ENCODE measurements around the gene UBR4.
"Not testable (repeated sequence)": the region's sequence is repeated elsewhere in the genome, so short reads cannot be mapped to it uniquely, and the experiment has no call there.

UBR4 gene

DNA sequence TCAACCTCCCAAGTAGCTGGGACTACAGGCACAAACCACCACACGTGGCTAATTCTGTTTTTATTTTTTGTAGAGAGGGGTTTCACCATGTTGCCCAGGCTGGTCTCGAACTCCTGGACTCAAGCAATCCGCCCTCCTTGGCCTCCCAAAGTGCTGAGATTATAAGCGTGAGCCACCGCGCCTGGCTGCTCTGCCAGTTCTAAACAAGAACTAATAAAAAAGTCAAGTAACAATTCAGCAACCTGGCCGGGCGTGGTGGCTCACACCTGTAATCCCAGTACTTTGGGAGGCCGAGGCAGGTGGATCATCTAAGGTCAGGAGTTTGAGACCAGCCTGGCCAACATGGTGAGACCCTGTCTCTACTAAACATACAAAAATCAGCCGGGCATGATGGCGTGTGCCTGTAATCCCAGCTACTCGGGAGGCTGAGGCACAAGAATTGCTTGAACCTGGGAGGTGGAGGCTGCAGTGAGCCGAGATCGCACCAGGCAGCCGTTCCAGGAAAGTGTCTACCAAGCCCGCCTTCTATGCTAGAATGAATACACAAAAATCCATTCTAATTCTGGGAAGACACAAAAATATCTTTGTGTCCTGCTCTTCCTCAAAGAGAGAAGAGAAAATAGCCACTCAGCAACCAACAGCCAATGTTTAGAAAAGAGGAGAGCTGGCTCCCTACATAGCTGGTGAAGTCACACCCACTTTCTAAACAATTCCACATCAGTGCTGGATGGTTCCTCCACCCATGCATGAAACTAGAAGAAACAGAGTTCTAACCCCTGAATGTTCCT lies 21.9 kb upstream of the UBR4 start:
- not testable (repeated sequence) for H3K4me3 ChIP-seq (ENCODE audit: low read length in 2 of 2); H3K18ac ChIP-seq (ENCODE audit: low read length); DNase-seq (ENCODE audit: low spot score); H4K8ac ChIP-seq (ENCODE audit: low read depth, low read length); H2AK5ac ChIP-seq (ENCODE audit: low read depth, low read length); H4K91ac ChIP-seq (ENCODE audit: low read depth, low read length, poor library complexity); H3K23ac ChIP-seq (ENCODE audit: low read depth, low read length, poor library complexity); H3K4ac ChIP-seq (ENCODE audit: low read length); H3K4me1 ChIP-seq (ENCODE audit: control insufficient read depth in 2 of 2, insufficient read depth in 1 of 2, low read depth in 1 of 2, low read length in 2 of 2); H3K27me3 ChIP-seq (ENCODE audit: control insufficient read depth in 3 of 3, insufficient read depth in 3 of 3, low read depth in 1 of 3, low read length in 3 of 3); H2BK5ac ChIP-seq (ENCODE audit: low read length); H3K14ac ChIP-seq (ENCODE audit: low read length); H3K9me3 ChIP-seq (replicated peaks in 1 of 2; ENCODE audit: control insufficient read depth in 2 of 2, insufficient read depth in 1 of 2, low read depth in 1 of 2, low read length in 2 of 2); H2BK120ac ChIP-seq (ENCODE audit: low read depth, low read length); H2BK12ac ChIP-seq (ENCODE audit: low read length); H2BK15ac ChIP-seq (ENCODE audit: low read length); H2AFZ ChIP-seq (ENCODE audit: low read length); H3K4me2 ChIP-seq (ENCODE audit: insufficient read depth, low read length, poor library complexity, severe bottlenecking); H3K79me1 ChIP-seq (ENCODE audit: low read depth, low read length); H3K9ac ChIP-seq (ENCODE audit: low read depth, low read length, poor library complexity); H3K27ac ChIP-seq (replicated peaks; ENCODE audit: low read length)
- WGBS, 2 donors (ENCODE audit: extremely low coverage in 2 of 2, insufficient read length in 2 of 2, insufficient replicate concordance in 1 of 2): no CpG with 5 or more reads among the region's 16 CpGs
- peaks cover 44 to 87% of the 10 kb centered on the region in 2 donors for H3K36me3 ChIP-seq (replicated peaks in 1 of 2; ENCODE audit: control insufficient read depth in 2 of 2, insufficient read depth in 2 of 2, low read length in 2 of 2)

DNA sequence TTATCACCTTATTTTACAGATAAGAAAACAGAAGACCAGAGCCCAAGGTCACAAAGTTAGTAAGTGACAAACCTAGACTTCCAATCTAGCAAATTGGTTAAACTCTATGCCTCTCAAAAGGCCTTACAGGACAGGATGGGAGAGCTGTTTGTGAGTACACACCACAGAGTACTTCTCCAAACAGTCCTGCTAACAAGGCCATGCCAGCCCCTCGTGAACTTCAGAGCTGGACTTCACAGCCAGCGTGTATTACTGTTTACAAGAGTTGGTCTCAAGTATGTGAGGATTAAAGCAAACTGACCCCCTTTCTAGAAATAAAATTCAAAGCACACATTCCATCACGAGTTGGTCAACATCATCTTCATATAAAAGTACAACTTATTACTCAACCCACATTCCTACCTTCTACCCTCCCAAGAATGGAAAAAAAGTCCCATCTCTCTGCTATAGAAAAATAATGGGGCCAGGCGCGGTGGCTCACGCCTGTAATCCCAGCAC lies 19.8 kb upstream of the UBR4 start:
- H3K23ac ChIP-seq (ENCODE audit: low read depth, low read length, poor library complexity): no peak overlapping the region
- no peak for DNase-seq (ENCODE audit: low spot score)
- no peak overlapping the region for H2BK120ac ChIP-seq (ENCODE audit: low read depth, low read length)
- no peak overlapping the region for H4K8ac ChIP-seq (ENCODE audit: low read depth, low read length)
- no peak overlapping the region for H2BK12ac ChIP-seq (ENCODE audit: low read length)
- no peak overlapping the region for H3K4me3 ChIP-seq (ENCODE audit: low read length in 2 of 2)
- H3K9ac ChIP-seq (ENCODE audit: low read depth, low read length, poor library complexity): no peak overlapping the region
- WGBS, 2 donors (ENCODE audit: extremely low coverage in 2 of 2, insufficient read length in 2 of 2, insufficient replicate concordance in 1 of 2): no CpG with 5 or more reads among the region's 6 CpGs
- H3K18ac ChIP-seq (ENCODE audit: low read length): no peak overlapping the region
- H2BK5ac ChIP-seq (ENCODE audit: low read length): no peak overlapping the region
- no peak overlapping the region for H3K4me2 ChIP-seq (ENCODE audit: insufficient read depth, low read length, poor library complexity, severe bottlenecking)
- H3K79me1 ChIP-seq (ENCODE audit: low read depth, low read length): no peaks in the 10 kb centered on the region
- no peaks in the 10 kb centered on the region for H3K4me1 ChIP-seq (ENCODE audit: control insufficient read depth in 2 of 2, insufficient read depth in 1 of 2, low read depth in 1 of 2, low read length in 2 of 2)
- peaks cover 51 to 92% of the 10 kb centered on the region in 2 donors for H3K36me3 ChIP-seq (replicated peaks in 1 of 2; ENCODE audit: control insufficient read depth in 2 of 2, insufficient read depth in 2 of 2, low read length in 2 of 2)
- no peak overlapping the region for H3K14ac ChIP-seq (ENCODE audit: low read length)
- H4K91ac ChIP-seq (ENCODE audit: low read depth, low read length, poor library complexity): no peak overlapping the region
- no peak overlapping the region for H3K4ac ChIP-seq (ENCODE audit: low read length)
- H3K27me3 ChIP-seq (ENCODE audit: control insufficient read depth in 3 of 3, insufficient read depth in 3 of 3, low read depth in 1 of 3, low read length in 3 of 3): no peaks in the 10 kb centered on the region
- H3K27ac ChIP-seq (replicated peaks; ENCODE audit: low read length): no peak overlapping the region
- no peak overlapping the region for H2AK5ac ChIP-seq (ENCODE audit: low read depth, low read length)
- H2AFZ ChIP-seq (ENCODE audit: low read length): no peak overlapping the region
- no peaks in the 10 kb centered on the region for H3K9me3 ChIP-seq (replicated peaks in 1 of 2; ENCODE audit: control insufficient read depth in 2 of 2, insufficient read depth in 1 of 2, low read depth in 1 of 2, low read length in 2 of 2)
- H2BK15ac ChIP-seq (ENCODE audit: low read length): no peak overlapping the region

DNA sequence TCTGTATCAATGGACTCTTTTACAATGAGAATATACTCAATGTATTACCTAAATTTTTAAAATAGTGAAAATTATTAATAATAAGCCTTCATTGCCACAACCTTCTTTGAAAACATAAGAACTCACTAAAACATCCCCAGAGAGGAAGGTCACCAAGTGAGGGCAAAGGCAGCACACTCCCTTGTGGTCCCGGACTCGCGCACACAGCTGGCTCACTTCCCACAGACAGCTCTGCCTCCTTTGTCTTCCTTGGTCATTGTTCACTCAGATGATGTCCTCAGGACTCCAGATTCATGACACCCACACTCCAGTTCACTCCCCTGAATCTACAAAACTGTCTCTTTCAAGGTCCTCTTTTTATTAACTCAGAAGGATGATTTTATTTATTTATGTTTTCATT lies 19.2 kb upstream of the UBR4 start:
- no CpG with 5 or more reads among the region's 3 CpGs for WGBS, 2 donors (ENCODE audit: extremely low coverage in 2 of 2, insufficient read length in 2 of 2, insufficient replicate concordance in 1 of 2)
- Histone ChIP-seq H3K9me3 (replicated peaks in 1 of 2; ENCODE audit: control insufficient read depth in 2 of 2, insufficient read depth in 1 of 2, low read depth in 1 of 2, low read length in 2 of 2) (no peaks in the 10 kb centered on the region), H2BK12ac (ENCODE audit: low read length) (no peak overlapping the region), H3K4me1 (ENCODE audit: control insufficient read depth in 2 of 2, insufficient read depth in 1 of 2, low read depth in 1 of 2, low read length in 2 of 2) (no peaks in the 10 kb centered on the region), H4K91ac (ENCODE audit: low read depth, low read length, poor library complexity) (no peak overlapping the region), H2AK5ac (ENCODE audit: low read depth, low read length) (no peak overlapping the region), H4K8ac (ENCODE audit: low read depth, low read length) (no peak overlapping the region), H2BK5ac (ENCODE audit: low read length) (no peak overlapping the region), H3K9ac (ENCODE audit: low read depth, low read length, poor library complexity) (no peak overlapping the region), H3K23ac (ENCODE audit: low read depth, low read length, poor library complexity) (no peak overlapping the region), H3K14ac (ENCODE audit: low read length) (no peak overlapping the region), H3K4me2 (ENCODE audit: insufficient read depth, low read length, poor library complexity, severe bottlenecking) (no peak overlapping the region), H2BK120ac (ENCODE audit: low read depth, low read length) (no peak overlapping the region), H3K4ac (ENCODE audit: low read length) (no peak overlapping the region), H3K36me3 (replicated peaks in 1 of 2; ENCODE audit: control insufficient read depth in 2 of 2, insufficient read depth in 2 of 2, low read length in 2 of 2) (peaks cover 54 to 94% of the 10 kb centered on the region in 2 donors), H2AFZ (ENCODE audit: low read length) (no peak overlapping the region), H3K18ac (ENCODE audit: low read length) (no peak overlapping the region), H3K27ac (replicated peaks; ENCODE audit: low read length) (no peak overlapping the region), H3K27me3 (ENCODE audit: control insufficient read depth in 3 of 3, insufficient read depth in 3 of 3, low read depth in 1 of 3, low read length in 3 of 3) (no peaks in the 10 kb centered on the region), H3K4me3 (ENCODE audit: low read length in 2 of 2) (no peak overlapping the region), H2BK15ac (ENCODE audit: low read length) (no peak overlapping the region), H3K79me1 (ENCODE audit: low read depth, low read length) (no peaks in the 10 kb centered on the region)
- no peak for DNase-seq (ENCODE audit: low spot score)

DNA sequence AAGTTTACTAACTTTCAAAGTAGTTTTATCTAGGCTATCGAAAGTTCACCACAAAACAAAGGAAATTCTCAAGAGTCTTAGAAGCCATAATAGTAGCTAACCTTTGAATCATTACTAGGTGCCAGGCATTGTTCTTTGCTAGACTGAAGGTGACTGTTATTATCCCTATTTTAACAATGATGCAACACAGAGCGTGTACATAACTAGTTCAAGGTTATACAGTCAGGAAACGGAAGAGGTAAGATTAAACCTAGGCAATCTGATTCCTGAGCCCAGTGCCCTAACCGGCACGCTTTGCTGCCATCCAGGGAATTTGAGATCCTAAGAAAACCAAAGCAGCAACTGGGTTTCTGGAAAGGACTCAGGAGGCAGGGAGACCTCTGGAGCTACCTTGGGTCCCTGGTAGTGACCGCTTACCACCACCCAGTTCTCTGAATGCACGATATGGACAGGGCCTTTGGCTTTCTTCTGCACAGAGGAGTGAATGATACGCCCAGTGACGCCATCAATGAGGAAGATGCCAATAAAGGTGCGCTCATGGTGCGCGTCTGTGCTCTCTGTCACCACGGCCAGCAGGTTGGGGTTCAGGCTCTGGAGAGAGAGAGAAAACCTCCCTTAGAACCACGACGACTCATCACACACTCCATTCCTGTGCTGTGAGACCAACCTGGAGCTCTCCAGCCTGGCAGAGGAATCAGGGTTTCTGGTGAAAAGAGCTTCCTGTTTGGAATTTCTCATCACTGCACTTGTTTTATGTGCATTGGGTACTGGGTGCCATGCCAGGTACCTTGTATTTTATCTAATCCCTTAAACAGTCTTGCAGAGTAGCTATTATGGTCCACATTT lies 13.1 kb upstream of the UBR4 start:
- Histone ChIP-seq H3K4me1 (ENCODE audit: control insufficient read depth in 2 of 2, insufficient read depth in 1 of 2, low read depth in 1 of 2, low read length in 2 of 2) (no peaks in the 10 kb centered on the region), H3K79me1 (ENCODE audit: low read depth, low read length) (peaks cover 4% of the 10 kb centered on the region), H3K36me3 (replicated peaks in 1 of 2; ENCODE audit: control insufficient read depth in 2 of 2, insufficient read depth in 2 of 2, low read length in 2 of 2) (peaks cover 52 to 96% of the 10 kb centered on the region in 2 donors), H2BK5ac (ENCODE audit: low read length) (no peak overlapping the region), H2BK15ac (ENCODE audit: low read length) (no peak overlapping the region), H4K8ac (ENCODE audit: low read depth, low read length) (no peak overlapping the region), H3K9me3 (replicated peaks in 1 of 2; ENCODE audit: control insufficient read depth in 2 of 2, insufficient read depth in 1 of 2, low read depth in 1 of 2, low read length in 2 of 2) (no peaks in the 10 kb centered on the region), H3K18ac (ENCODE audit: low read length) (no peak overlapping the region), H2AK5ac (ENCODE audit: low read depth, low read length) (no peak overlapping the region), H3K4me2 (ENCODE audit: insufficient read depth, low read length, poor library complexity, severe bottlenecking) (no peak overlapping the region), H2AFZ (ENCODE audit: low read length) (no peak overlapping the region), H3K27me3 (ENCODE audit: control insufficient read depth in 3 of 3, insufficient read depth in 3 of 3, low read depth in 1 of 3, low read length in 3 of 3) (no peaks in the 10 kb centered on the region), H2BK12ac (ENCODE audit: low read length) (no peak overlapping the region), H3K27ac (replicated peaks; ENCODE audit: low read length) (no peak overlapping the region), H3K9ac (ENCODE audit: low read depth, low read length, poor library complexity) (no peak overlapping the region), H3K14ac (ENCODE audit: low read length) (no peak overlapping the region), H3K4ac (ENCODE audit: low read length) (no peak overlapping the region), H4K91ac (ENCODE audit: low read depth, low read length, poor library complexity) (no peak overlapping the region), H3K23ac (ENCODE audit: low read depth, low read length, poor library complexity) (no peak overlapping the region), H2BK120ac (ENCODE audit: low read depth, low read length) (no peak overlapping the region), H3K4me3 (ENCODE audit: low read length in 2 of 2) (no peak overlapping the region)
- WGBS, 2 donors (ENCODE audit: extremely low coverage in 2 of 2, insufficient read length in 2 of 2, insufficient replicate concordance in 1 of 2): no CpG with 5 or more reads among the region's 15 CpGs
- no peak for DNase-seq (ENCODE audit: low spot score)

Data from neuronal stem cell (in vitro differentiated cells).